Stomach (tissue), 4 donors: ENCODE data around the gene PPP3R2.

Experiments
- EP300 ChIP-seq: sonication (generic); formaldehyde crosslinking; IDR thresholded peaks from one replicate; pipeline ENCODE4 v1.6.1; 2017; ENCODE audit warnings: antibody characterized with exemption
- POLR2A ChIP-seq, 4 donors: fragments of 450-650 bp; IDR thresholded peaks; one replicate each; pipeline ENCODE4 v1.6.1; 2016; ENCODE audit warnings: antibody characterized with exemption in 4 of 4, control low read depth in 2 of 4, mild to moderate bottlenecking in 1 of 4, moderate library complexity in 1 of 4
- TF ChIP-seq, protein P1 (sequence below), 7 experiments: fragments of 450-650 bp in 4 of 7; fragments of 200-600 bp in 3 of 7; sonication (generic) in 3 of 7; IDR thresholded peaks; one replicate each; pipeline ENCODE4 v1.5.1; 2016 to 2019; ENCODE audit warnings: antibody characterized with exemption in 7 of 7, control low read depth in 2 of 7, mild to moderate bottlenecking in 1 of 7

DNA sequence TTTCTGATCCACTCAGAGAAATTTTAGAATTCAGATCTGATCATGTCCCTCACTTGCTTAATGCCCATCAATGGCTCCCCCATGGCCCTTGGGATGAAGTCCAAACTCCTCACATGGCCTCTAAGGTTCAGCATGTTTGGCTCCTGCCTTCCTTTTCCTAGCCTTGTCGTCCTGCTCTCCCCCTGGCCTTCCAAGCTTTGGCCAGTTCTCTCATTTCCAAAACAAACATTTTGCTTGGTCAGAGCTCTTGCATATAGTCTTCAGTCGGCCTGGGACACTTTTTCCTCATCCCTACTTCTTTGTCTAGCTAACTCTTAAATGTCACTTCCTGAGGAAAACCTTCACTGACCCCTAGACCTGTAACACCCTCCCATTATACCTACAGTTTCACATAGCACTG is 37.1 kb upstream of the PPP3R2 start:
- TF ChIP-seq POLR2A (IDR thresholded peaks at IDR 0.05) (no peak), EP300 (no peak)
- TF ChIP-seq, protein P1, sequence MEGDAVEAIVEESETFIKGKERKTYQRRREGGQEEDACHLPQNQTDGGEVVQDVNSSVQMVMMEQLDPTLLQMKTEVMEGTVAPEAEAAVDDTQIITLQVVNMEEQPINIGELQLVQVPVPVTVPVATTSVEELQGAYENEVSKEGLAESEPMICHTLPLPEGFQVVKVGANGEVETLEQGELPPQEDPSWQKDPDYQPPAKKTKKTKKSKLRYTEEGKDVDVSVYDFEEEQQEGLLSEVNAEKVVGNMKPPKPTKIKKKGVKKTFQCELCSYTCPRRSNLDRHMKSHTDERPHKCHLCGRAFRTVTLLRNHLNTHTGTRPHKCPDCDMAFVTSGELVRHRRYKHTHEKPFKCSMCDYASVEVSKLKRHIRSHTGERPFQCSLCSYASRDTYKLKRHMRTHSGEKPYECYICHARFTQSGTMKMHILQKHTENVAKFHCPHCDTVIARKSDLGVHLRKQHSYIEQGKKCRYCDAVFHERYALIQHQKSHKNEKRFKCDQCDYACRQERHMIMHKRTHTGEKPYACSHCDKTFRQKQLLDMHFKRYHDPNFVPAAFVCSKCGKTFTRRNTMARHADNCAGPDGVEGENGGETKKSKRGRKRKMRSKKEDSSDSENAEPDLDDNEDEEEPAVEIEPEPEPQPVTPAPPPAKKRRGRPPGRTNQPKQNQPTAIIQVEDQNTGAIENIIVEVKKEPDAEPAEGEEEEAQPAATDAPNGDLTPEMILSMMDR (IDR thresholded peaks at IDR 0.05): no peak
